Keratinocyte (primary cell): ENCODE results near the gene PTPRD. TPM values are rescaled to one million over a fixed set of nuclear protein-coding genes. Genes with fewer than 3 reads are reported as not detected.

ENCODE experiments used
- DNase-seq: peaks from one replicate; pipeline ENCODE4 v3.0.0-alpha.2; 2011; ENCODE audit warnings: low read depth, missing footprints, low spot score
- FAIRE-seq: peaks from 2 replicates; lab custom pipeline; 2011; peaks lifted over from hg19 to GRCh38; lab: Jason Lieb, UNC
- H2AFZ ChIP-seq: 2 replicates; pipeline ENCODE4 v1.6.0; 2012; ENCODE audit warnings: low read length, control low read depth, inconsistent platforms; ENCODE audit not compliant: control insufficient read depth
- H3K27ac ChIP-seq: 2 replicates; pipeline ENCODE4 v1.5.1; 2011; ENCODE audit warnings: low read length; ENCODE audit not compliant: control insufficient read depth, insufficient read depth
- H3K27me3 ChIP-seq: 3 replicates; pipeline ENCODE4 v1.6.0; 2011; ENCODE audit warnings: low read length; ENCODE audit not compliant: control insufficient read depth, insufficient read depth; ENCODE audit errors: extremely low read depth
- H3K36me3 ChIP-seq, 2 experiments: 2 replicates in 1 of 2; 3 replicates in 1 of 2; pipeline ENCODE4 v1.5.1; 2011; ENCODE audit warnings: low read length in 2 of 2, mild to moderate bottlenecking in 1 of 2; ENCODE audit not compliant: control insufficient read depth in 2 of 2, insufficient read depth in 2 of 2; ENCODE audit errors: extremely low read depth in 1 of 2
- H3K4me1 ChIP-seq: 3 replicates; pipeline ENCODE4 v1.5.1; 2011; ENCODE audit warnings: low read length; ENCODE audit not compliant: control insufficient read depth, insufficient read depth; ENCODE audit errors: extremely low read depth
- H3K4me2 ChIP-seq: 3 replicates; pipeline ENCODE4 v1.6.0; 2011; ENCODE audit warnings: low read depth, low read length; ENCODE audit not compliant: control insufficient read depth, insufficient read depth; ENCODE audit errors: extremely low read depth
- H3K4me3 ChIP-seq, 3 experiments: fragments of 200-600 bp in 1 of 3; sonication (generic) in 1 of 3; 2 replicates in 2 of 3; 3 replicates in 1 of 3; pipeline ENCODE4 v1.5.1; 2011 to 2016; ENCODE audit warnings: low read length in 3 of 3, mild to moderate bottlenecking in 3 of 3, control low read depth in 2 of 3, inconsistent platforms in 1 of 3, low read depth in 1 of 3, mixed read lengths in 1 of 3, mixed run types in 1 of 3, moderate library complexity in 1 of 3; ENCODE audit not compliant: control insufficient read depth in 2 of 3, insufficient read depth in 2 of 3; ENCODE audit errors: extremely low read depth in 1 of 3
- H3K79me2 ChIP-seq: 2 replicates; pipeline ENCODE4 v1.6.0; 2012; ENCODE audit warnings: low read length; ENCODE audit not compliant: control insufficient read depth, insufficient read depth
- H3K9ac ChIP-seq: 3 replicates; pipeline ENCODE4 v1.6.0; 2011; ENCODE audit warnings: low read length; ENCODE audit not compliant: control insufficient read depth, insufficient read depth; ENCODE audit errors: extremely low read depth
- H3K9me1 ChIP-seq: 3 replicates; pipeline ENCODE4 v1.6.0; 2011; ENCODE audit warnings: low read length; ENCODE audit not compliant: control insufficient read depth, insufficient read depth; ENCODE audit errors: extremely low read depth
- H3K9me3 ChIP-seq: 2 replicates; pipeline ENCODE4 v1.5.1; 2012; ENCODE audit warnings: low read depth, low read length; ENCODE audit not compliant: control insufficient read depth
- H4K20me1 ChIP-seq: 3 replicates; pipeline ENCODE4 v1.6.0; 2011; ENCODE audit warnings: low read length; ENCODE audit not compliant: control insufficient read depth, insufficient read depth; ENCODE audit errors: extremely low read depth
- CTCF ChIP-seq, 3 experiments: IDR thresholded peaks in 1 of 3; conservative IDR thresholded peaks in 1 of 3; optimal IDR thresholded peaks in 1 of 3; 2 replicates in 2 of 3; 3 replicates in 1 of 3; pipeline versions ENCODE3 to v1.5.1; 2011; ENCODE audit warnings: low read length in 3 of 3, mild to moderate bottlenecking in 3 of 3, moderate library complexity in 2 of 3, control low read depth in 1 of 3, inconsistent platforms in 1 of 3; ENCODE audit not compliant: insufficient read depth in 2 of 3; ENCODE audit errors: extremely low read depth in 1 of 3
- EZH2 ChIP-seq: IDR thresholded peaks from one replicate; pipeline ENCODE4 v1.6.1; 2012; ENCODE audit warnings: inconsistent platforms, mild to moderate bottlenecking, low read length, moderate library complexity
- dilution Hi-C: fragments of 300-500 bp; cut with MboI; formaldehyde crosslinking; loops from one replicate; pipeline ENCODE4 v1.7.0; 2020; ENCODE audit warnings: low sequenced_read_pairs; ENCODE audit not compliant: extremely low pct_ligation_motif_present
- polyA plus RNA-seq, 5 experiments: library from polyadenylated mRNA; depleted of rRNA in 3 of 5; stranded (reverse) in 3 of 5; stranded (forward) in 1 of 5; unstranded in 1 of 5; fragments of >200 nt; gene quantifications; 1 replicate in 1 of 5; 2 replicates in 3 of 5; 3 replicates in 1 of 5; pipeline versions ENCODE4 v1.2.1 to v1.2.3, GENCODE V29; 2011 to 2012; ENCODE audit warnings: missing spikeins in 2 of 5, low read depth in 1 of 5, low replicate concordance in 1 of 5

The PTPRD gene
- polyA plus RNA-seq, 1 donor (not counting 4 experiments of a cell fraction or from before 2014, with no cell fraction given): 0.10 TPM

GRCh38 chr9:8907868-8908267 lies 1704.9 kb downstream of the PTPRD start:
- no peak overlapping the region for H3K27ac ChIP-seq
- TF ChIP-seq CTCF (optimal IDR thresholded peaks at IDR 0.05 in 1 of 3, IDR thresholded peaks at IDR 0.05 in 1 of 3, conservative IDR thresholded peaks at IDR 0.05 in 1 of 3; ENCODE audit: extremely low read depth in 1 of 3, insufficient read depth in 2 of 3, low read length in 3 of 3) (no peak), EZH2 (no peak)
- no peaks in the 10 kb centered on the region for H3K36me3 ChIP-seq
- dilution Hi-C loops: no loop called here
- FAIRE-seq (no peak), DNase-seq (no peak)
- no peaks in the 10 kb centered on the region for H3K79me2 ChIP-seq
- H3K27me3 ChIP-seq: no peaks in the 10 kb centered on the region
- no peak overlapping the region for H3K9ac ChIP-seq
- H3K9me1 ChIP-seq: no peaks in the 10 kb centered on the region
- H4K20me1 ChIP-seq: no peaks in the 10 kb centered on the region
- no peaks in the 10 kb centered on the region for H3K9me3 ChIP-seq
- no peak overlapping the region for H3K4me2 ChIP-seq
- H2AFZ ChIP-seq: no peak overlapping the region
- no peak overlapping the region for H3K4me3 ChIP-seq
- no peaks in the 10 kb centered on the region for H3K4me1 ChIP-seq

GRCh38 chr9:8905731-8906130 lies 1707.1 kb downstream of the PTPRD start:
- Histone ChIP-seq H2AFZ (no peak overlapping the region), H3K27ac (no peak overlapping the region), H3K36me3 (no peaks in the 10 kb centered on the region), H3K9me3 (no peaks in the 10 kb centered on the region), H3K79me2 (no peaks in the 10 kb centered on the region), H3K4me3 (no peak overlapping the region), H4K20me1 (no peaks in the 10 kb centered on the region), H3K4me1 (no peaks in the 10 kb centered on the region), H3K4me2 (no peak overlapping the region), H3K9me1 (no peaks in the 10 kb centered on the region), H3K27me3 (no peaks in the 10 kb centered on the region), H3K9ac (no peak overlapping the region)
- no peak for DNase-seq
- no peak for TF ChIP-seq CTCF (optimal IDR thresholded peaks at IDR 0.05 in 1 of 3, IDR thresholded peaks at IDR 0.05 in 1 of 3, conservative IDR thresholded peaks at IDR 0.05 in 1 of 3; ENCODE audit: extremely low read depth in 1 of 3, insufficient read depth in 2 of 3, low read length in 3 of 3)
- TF ChIP-seq EZH2: no peak
- FAIRE-seq: no peak
- dilution Hi-C loops: no loop called here
